Fibroblast of the aortic adventitia (primary cell): Measurements from ENCODE around the gene MPZL3. TPM values are rescaled to one million over a fixed set of nuclear protein-coding genes. Genes with fewer than 3 reads are reported as not detected.

Source experiments
- DNase-seq: peaks from one replicate; pipeline ENCODE4 v3.0.0-alpha.2; 2010; ENCODE audit warnings: low read depth
- H3K4me3 ChIP-seq: 2 replicates; pipeline ENCODE4 v1.5.1; 2011; ENCODE audit warnings: low read depth, mild to moderate bottlenecking, control low read depth, low read length, moderate library complexity
- CTCF ChIP-seq: IDR thresholded peaks from 2 replicates; pipeline ENCODE4 v1.5.1; 2011; ENCODE audit warnings: mild to moderate bottlenecking, low read length, control low read depth, inconsistent platforms; ENCODE audit not compliant: insufficient read depth
- total RNA-seq: library from RNA; depleted of rRNA; stranded (reverse); fragments of >200 nt; gene quantifications from 2 replicates; pipeline ENCODE4 v1.2.3, GENCODE V29; 2012; ENCODE audit warnings: low replicate concordance

MPZL3 gene
- total RNA-seq, 1 donor = 0.45 TPM

- no peak overlapping the region for H3K4me3 ChIP-seq
- no peak for TF ChIP-seq CTCF
- DNase-seq = no peak
Measured at GRCh38 chr11:118265954-118266353, 13.8 kb upstream of the MPZL3 start.

GRCh38 chr11:118264569-118265465 lies 12.7 kb upstream of the MPZL3 start:
- no peak overlapping the region for H3K4me3 ChIP-seq
- no peak for DNase-seq
- TF ChIP-seq CTCF = no peak

DNA sequence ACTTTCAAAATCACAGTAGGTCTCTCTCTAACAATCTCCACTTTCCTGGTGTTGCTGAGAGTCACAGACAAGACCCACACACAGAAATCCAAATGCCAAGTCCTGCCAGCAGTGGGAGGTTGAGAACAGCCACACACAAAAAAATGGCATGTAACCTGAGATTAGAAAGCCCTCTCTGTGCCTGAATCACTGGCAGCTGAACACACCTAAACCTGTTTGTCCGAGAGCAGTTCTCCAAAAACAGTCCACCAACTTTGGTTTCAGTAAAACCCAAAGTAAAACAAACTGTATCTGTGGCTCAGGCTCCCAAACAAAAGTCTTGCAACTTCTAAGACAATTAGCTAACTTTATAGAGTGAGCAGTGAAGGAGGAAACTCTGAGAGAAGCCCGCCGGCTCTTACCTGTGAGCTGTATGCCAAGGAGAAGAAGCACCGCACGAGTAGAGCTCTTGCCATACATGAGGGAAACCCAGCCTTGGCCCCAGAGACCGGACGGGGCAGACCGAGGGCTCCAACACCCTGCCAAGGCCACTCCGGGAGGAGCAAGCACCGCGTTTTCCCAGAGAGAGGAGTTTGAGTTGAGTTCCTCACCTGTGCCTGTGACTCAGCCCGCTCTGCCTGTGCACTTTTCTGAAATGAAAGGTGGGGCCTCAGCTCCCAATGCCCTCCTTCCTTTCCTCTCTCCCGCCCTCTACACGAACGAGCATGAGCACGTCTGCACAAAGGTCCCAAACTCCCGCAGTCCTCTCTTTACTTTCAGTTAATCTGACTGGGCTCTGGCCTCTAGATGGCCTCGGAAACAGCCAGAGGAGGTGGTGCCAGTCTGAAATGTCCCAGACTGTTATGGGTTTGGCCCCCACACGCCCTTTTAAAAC lies 11.8 kb upstream of the MPZL3 start, which contains the start of gene MPZL2:
Gene MPZL2, minus strand, starts transcription at position 603 of the 874 bp plus-strand sequence. Its CDS starts 144 bp downstream, at position 459.
- TF ChIP-seq CTCF = no peak
- no peak within 1 kb of the TSS for H3K4me3 ChIP-seq
- DNase-seq = no peak

- DNase-seq = no peak
- no peak for TF ChIP-seq CTCF
- no peak overlapping the region for H3K4me3 ChIP-seq
Measured at GRCh38 chr11:118263112-118263511, 10.9 kb upstream of the MPZL3 start.

DNA sequence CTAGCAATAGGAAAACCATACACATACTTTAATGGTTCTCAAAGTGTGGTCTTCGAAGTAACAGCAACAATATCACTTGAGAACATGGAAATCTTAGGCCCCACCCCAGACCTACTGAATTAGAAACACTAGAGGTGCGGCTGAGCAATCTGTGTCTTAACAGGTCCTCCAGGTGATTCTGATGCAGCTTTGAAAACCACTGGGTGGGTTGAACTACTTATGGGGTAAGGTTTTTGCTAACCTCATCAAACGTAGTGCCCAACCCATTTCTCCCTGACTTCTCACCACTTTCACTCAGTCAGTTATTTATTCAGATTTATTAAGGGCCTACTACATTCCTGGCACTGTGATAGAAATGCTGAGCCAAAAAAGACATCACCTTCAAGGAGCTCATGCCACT lies 8.2 kb upstream of the MPZL3 start:
- H3K4me3 ChIP-seq = no peak overlapping the region
- no peak for TF ChIP-seq CTCF
- no peak for DNase-seq

GRCh38 chr11:118259138-118259537 lies 7.0 kb upstream of the MPZL3 start:
- H3K4me3 ChIP-seq = no peak overlapping the region
- TF ChIP-seq CTCF = no peak
- DNase-seq = no peak
